Loucy (cell line): ENCODE results near the gene RASSF10.
A peak's percentile ranks its signal among the peaks of the same experiment; 100 is the strongest.

Experiments used
- H2AFZ ChIP-seq: fragments of 200-600 bp; sonication (generic); 2 replicates; pipeline ENCODE4 v1.6.0; 2016; ENCODE audit warnings: antibody characterized with exemption, mild to moderate bottlenecking, low read length, moderate library complexity
- H3F3A ChIP-seq: fragments of 200-600 bp; 2 replicates; pipeline ENCODE4 v1.6.0; 2016; ENCODE audit warnings: antibody characterized with exemption, low read depth, mild to moderate bottlenecking
- H3K27me3 ChIP-seq: fragments of 200-600 bp; sonication (generic); 2 replicates; pipeline ENCODE4 v1.6.1; 2014; ENCODE audit warnings: low read length, mild to moderate bottlenecking; ENCODE audit not compliant: insufficient read depth, poor library complexity, severe bottlenecking
- H3K36me3 ChIP-seq: fragments of 200-600 bp; sonication (generic); 2 replicates; pipeline ENCODE4 v1.6.1; 2016; ENCODE audit warnings: low read length; ENCODE audit not compliant: insufficient read depth
- H3K4me1 ChIP-seq: fragments of 200-600 bp; sonication (generic); 2 replicates; pipeline ENCODE4 v1.5.1; 2014; ENCODE audit warnings: low read length, mild to moderate bottlenecking; ENCODE audit not compliant: insufficient read depth, poor library complexity, severe bottlenecking
- H3K4me2 ChIP-seq: fragments of 200-600 bp; sonication (generic); 2 replicates; pipeline ENCODE4 v1.6.0; 2014; ENCODE audit warnings: antibody characterized with exemption, low read length, low read depth, mild to moderate bottlenecking; ENCODE audit not compliant: poor library complexity, severe bottlenecking
- H3K4me3 ChIP-seq: fragments of 200-600 bp; sonication (generic); 2 replicates; pipeline ENCODE4 v1.5.1; 2014; ENCODE audit warnings: low read length, mild to moderate bottlenecking, mixed read lengths; ENCODE audit not compliant: poor library complexity, severe bottlenecking
- H3K79me2 ChIP-seq: fragments of 200-600 bp; sonication (generic); 2 replicates; pipeline ENCODE4 v1.6.1; 2014; ENCODE audit warnings: low read length; ENCODE audit not compliant: insufficient read depth
- H3K9ac ChIP-seq: fragments of 200-600 bp; sonication (generic); 2 replicates; pipeline ENCODE4 v1.6.0; 2014; ENCODE audit warnings: mild to moderate bottlenecking, low read depth, low read length, moderate library complexity; ENCODE audit not compliant: poor library complexity, severe bottlenecking
- H3K9me2 ChIP-seq: fragments of 200-600 bp; sonication (generic); replicated peaks from 2 replicates; pipeline ENCODE4 v1.6.1; 2016; ENCODE audit warnings: low read depth, low read length, mixed read lengths
- H3K9me3 ChIP-seq: fragments of 200-600 bp; sonication (generic); 2 replicates; pipeline ENCODE4 v1.6.1; 2014; ENCODE audit warnings: mild to moderate bottlenecking, antibody characterized with exemption, low read length, low read depth; ENCODE audit not compliant: insufficient read depth
- H4K20me1 ChIP-seq: fragments of 200-600 bp; sonication (generic); 2 replicates; pipeline ENCODE4 v1.6.0; 2014; ENCODE audit warnings: antibody characterized with exemption, low read length, mild to moderate bottlenecking; ENCODE audit not compliant: insufficient read depth, poor library complexity, severe bottlenecking
- CTCF ChIP-seq: fragments of 200-600 bp; sonication (generic); conservative IDR thresholded peaks from 2 replicates; pipeline ENCODE4 v1.5.1; 2014; ENCODE audit warnings: mild to moderate bottlenecking, antibody characterized with exemption, low read length
- EZH2phosphoT487 ChIP-seq: fragments of 200-600 bp; IDR thresholded peaks from 2 replicates; pipeline ENCODE4 v1.6.1; 2018; ENCODE audit warnings: antibody characterized with exemption, mild to moderate bottlenecking, moderate library complexity, borderline replicate concordance

The RASSF10 gene

GRCh38 chr11:13015753-13016152, 6.6 kb downstream of the RASSF10 start:
- Histone ChIP-seq H3F3A (no peaks in the 10 kb centered on the region), H3K79me2 (no peaks in the 10 kb centered on the region), H3K9me3 (no peaks in the 10 kb centered on the region), H3K4me2 (no peak overlapping the region), H3K36me3 (no peaks in the 10 kb centered on the region), H3K9ac (no peak overlapping the region), H2AFZ (no peak overlapping the region), H3K4me3 (no peak overlapping the region), H3K4me1 (no peaks in the 10 kb centered on the region), H4K20me1 (no peaks in the 10 kb centered on the region), H3K27me3 (no peaks in the 10 kb centered on the region), H3K9me2 (no peaks in the 10 kb centered on the region)
- TF ChIP-seq CTCF (no peak), EZH2phosphoT487 (no peak)

GRCh38 chr11:13016415-13016814, 7.3 kb downstream of the RASSF10 start:
- H3F3A ChIP-seq, result no peaks in the 10 kb centered on the region
- H3K9ac ChIP-seq, result no peak overlapping the region
- no peaks in the 10 kb centered on the region for H3K36me3 ChIP-seq
- no peak overlapping the region for H3K4me3 ChIP-seq
- no peaks in the 10 kb centered on the region for H3K27me3 ChIP-seq
- no peak overlapping the region for H2AFZ ChIP-seq
- no peaks in the 10 kb centered on the region for H3K9me3 ChIP-seq
- no peaks in the 10 kb centered on the region for H3K4me1 ChIP-seq
- H3K79me2 ChIP-seq, result no peaks in the 10 kb centered on the region
- no peaks in the 10 kb centered on the region for H4K20me1 ChIP-seq
- TF ChIP-seq CTCF (peak; percentile 52), EZH2phosphoT487 (no peak)
- H3K4me2 ChIP-seq, result no peak overlapping the region
- no peaks in the 10 kb centered on the region for H3K9me2 ChIP-seq

GRCh38 chr11:13019313-13019712, 10.2 kb downstream of the RASSF10 start:
- H3K79me2 ChIP-seq, result no peaks in the 10 kb centered on the region
- H4K20me1 ChIP-seq, result no peaks in the 10 kb centered on the region
- no peaks in the 10 kb centered on the region for H3F3A ChIP-seq
- no peaks in the 10 kb centered on the region for H3K9me3 ChIP-seq
- H3K4me2 ChIP-seq, result no peak overlapping the region
- H3K27me3 ChIP-seq, result no peaks in the 10 kb centered on the region
- no peak overlapping the region for H2AFZ ChIP-seq
- no peaks in the 10 kb centered on the region for H3K36me3 ChIP-seq
- no peak overlapping the region for H3K9ac ChIP-seq
- TF ChIP-seq EZH2phosphoT487, result no peak
- TF ChIP-seq CTCF, result no peak
- no peaks in the 10 kb centered on the region for H3K9me2 ChIP-seq
- no peak overlapping the region for H3K4me3 ChIP-seq
- H3K4me1 ChIP-seq, result no peaks in the 10 kb centered on the region
